PC-3 (cell line): ENCODE data around the gene FANCC. TPM values are rescaled to one million over a fixed set of nuclear protein-coding genes. Genes with fewer than 3 reads are reported as not detected.

Experiments
- ATAC-seq: fragments of 200-7000 bp; cut with Tn5 transposase; 2 replicates; pipeline ENCODE4 v1.9.1; 2020; ENCODE audit warnings: mild to moderate bottlenecking, moderate library complexity
- BruUV-seq: library from RNA; stranded (reverse); fragments of 400-500 nt; replicated peaks from 2 replicates; lab custom pipeline; 2021; lab: Mats Ljungman, UMichigan
- CTCF ChIA-PET: fragments of 300-600 bp; sonication (Branson Sonifier 250); formaldehyde crosslinking; loops from one replicate; lab custom pipeline; 2022; ENCODE audit warnings: antibody characterized with exemption; lab: Charles Lee
- POLR2A ChIA-PET: fragments of 300-600 bp; sonication (Branson Sonifier 250); formaldehyde crosslinking; loops from one replicate; lab custom pipeline; 2022; ENCODE audit warnings: antibody characterized with exemption; ENCODE audit not compliant: unreplicated experiment; lab: Charles Lee
- DNase-seq: peaks from one replicate; pipeline ENCODE4 v3.0.0-alpha.2; 2015
- H2AFZ ChIP-seq: fragments of 300-600 bp; sonication (generic); 2 replicates; pipeline ENCODE4 v1.6.0; 2016; ENCODE audit warnings: antibody characterized with exemption, low read length
- H3F3A ChIP-seq: fragments of 300-600 bp; sonication (generic); one replicate; pipeline ENCODE4 v1.6.0; 2017; ENCODE audit warnings: antibody characterized with exemption, low read length, control low read depth, mild to moderate bottlenecking; ENCODE audit not compliant: unreplicated experiment
- H3K27ac ChIP-seq: fragments of 300-600 bp; sonication (generic); 2 replicates; pipeline ENCODE4 v1.5.1; 2016; ENCODE audit warnings: mild to moderate bottlenecking, low read length
- H3K27me3 ChIP-seq: fragments of 300-600 bp; sonication (generic); 2 replicates; pipeline ENCODE4 v1.6.1; 2016; ENCODE audit warnings: low read length, mixed read lengths
- H3K36me3 ChIP-seq: fragments of 300-600 bp; sonication (generic); 2 replicates; pipeline ENCODE4 v1.6.1; 2016; ENCODE audit warnings: low read depth, mixed run types, low read length, mixed read lengths
- H3K4me1 ChIP-seq: fragments of 300-600 bp; sonication (generic); 2 replicates; pipeline ENCODE4 v1.5.1; 2016; ENCODE audit warnings: low read length; ENCODE audit not compliant: insufficient read depth
- H3K4me2 ChIP-seq: fragments of 300-600 bp; sonication (generic); 2 replicates; pipeline ENCODE4 v1.6.0; 2016; ENCODE audit warnings: low read length
- H3K4me3 ChIP-seq: fragments of 300-600 bp; sonication (generic); 2 replicates; pipeline ENCODE4 v1.5.1; 2016; ENCODE audit warnings: mild to moderate bottlenecking, low read length, mixed read lengths
- H3K79me2 ChIP-seq: fragments of 300-600 bp; sonication (generic); 2 replicates; pipeline ENCODE4 v1.6.1; 2017; ENCODE audit warnings: low read length, mixed read lengths
- H3K9ac ChIP-seq: fragments of 300-600 bp; sonication (generic); 2 replicates; pipeline ENCODE4 v1.6.0; 2016; ENCODE audit warnings: mild to moderate bottlenecking, low read length
- H3K9me2 ChIP-seq: fragments of 300-600 bp; sonication (generic); replicated peaks from 2 replicates; pipeline ENCODE4 v1.6.1; 2016; ENCODE audit warnings: mixed run types, low read length, mixed read lengths
- H3K9me3 ChIP-seq: fragments of 300-600 bp; sonication (generic); 2 replicates; pipeline ENCODE4 v1.6.1; 2016; ENCODE audit warnings: low read length, mixed read lengths
- H4K20me1 ChIP-seq: fragments of 300-600 bp; sonication (generic); 2 replicates; pipeline ENCODE4 v1.6.1; 2016; ENCODE audit warnings: low read length, mixed read lengths
- CTCF ChIP-seq: fragments of 300-600 bp; sonication (generic); conservative IDR thresholded peaks from 2 replicates; pipeline ENCODE4 v1.5.1; 2017; ENCODE audit warnings: antibody characterized with exemption, low read depth, mild to moderate bottlenecking, low read length
- EZH2 ChIP-seq: fragments of 300-600 bp; sonication (generic); IDR thresholded peaks from one replicate; pipeline ENCODE4 v1.6.1; 2017; ENCODE audit warnings: antibody characterized with exemption, mild to moderate bottlenecking, low read length; ENCODE audit not compliant: unreplicated experiment
- EZH2phosphoT487 ChIP-seq: fragments of 300-600 bp; sonication (generic); IDR thresholded peaks from 2 replicates; pipeline ENCODE4 v1.6.1; 2018; ENCODE audit warnings: mild to moderate bottlenecking, antibody characterized with exemption, low read length, borderline replicate concordance
- intact Hi-C: fragments of 100-400 bp; cut with micrococcal nuclease; formaldehyde crosslinking; loops from 2 replicates; pipeline ENCODE4 v1.9.0; 2023
- total RNA-seq: library from RNA; depleted of rRNA; stranded (reverse); fragments of >200 nt; gene quantifications from 2 replicates; pipeline ENCODE4 v1.2.3, GENCODE V29; 2014

Gene FANCC
- total RNA-seq, 1 experiment from 2014 or later = 6.9 TPM

GRCh38 chr9:95350266-95350665 lies 32.8 kb upstream of the FANCC start:
- Histone ChIP-seq H3K4me2 (no peak overlapping the region), H3F3A (no peaks in the 10 kb centered on the region), H3K27ac (no peak overlapping the region), H3K9me2 (no peaks in the 10 kb centered on the region), H3K79me2 (no peaks in the 10 kb centered on the region), H3K4me1 (no peaks in the 10 kb centered on the region), H3K36me3 (no peaks in the 10 kb centered on the region), H3K4me3 (no peak overlapping the region), H3K27me3 (no peaks in the 10 kb centered on the region), H2AFZ (no peak overlapping the region), H4K20me1 (no peaks in the 10 kb centered on the region), H3K9me3 (no peaks in the 10 kb centered on the region), H3K9ac (no peak overlapping the region)
- ChIA-PET CTCF (no interaction called here), POLR2A (no interaction called here)
- DNase-seq (no peak), ATAC-seq (no peak)
- intact Hi-C loops = no loop called here
- no peak for TF ChIP-seq EZH2phosphoT487
- no peak for TF ChIP-seq CTCF
- no peak for TF ChIP-seq EZH2
- no TSS peak for BruUV-seq

GRCh38 chr9:95349091-95350038 lies 31.9 kb upstream of the FANCC start:
- no peak overlapping the region for H3K4me3 ChIP-seq
- no peaks in the 10 kb centered on the region for H3K36me3 ChIP-seq
- no peaks in the 10 kb centered on the region for H3K27me3 ChIP-seq
- H3K9ac ChIP-seq = no peak overlapping the region
- no TSS peak for BruUV-seq
- ATAC-seq (no peak), DNase-seq (no peak)
- H3K79me2 ChIP-seq = no peaks in the 10 kb centered on the region
- ChIA-PET CTCF (no interaction called here), POLR2A (no interaction called here)
- H2AFZ ChIP-seq = no peak overlapping the region
- H3K4me1 ChIP-seq = no peaks in the 10 kb centered on the region
- no peaks in the 10 kb centered on the region for H3K9me2 ChIP-seq
- intact Hi-C loops = no loop called here
- no peak overlapping the region for H3K27ac ChIP-seq
- H3K9me3 ChIP-seq = no peaks in the 10 kb centered on the region
- no peaks in the 10 kb centered on the region for H4K20me1 ChIP-seq
- H3F3A ChIP-seq = no peaks in the 10 kb centered on the region
- TF ChIP-seq EZH2 (no peak), EZH2phosphoT487 (no peak)
- no peak overlapping the region for H3K4me2 ChIP-seq

- Histone ChIP-seq H3K36me3 (no peaks in the 10 kb centered on the region), H3K4me1 (no peaks in the 10 kb centered on the region), H3F3A (no peaks in the 10 kb centered on the region), H3K9ac (no peak overlapping the region), H2AFZ (no peak overlapping the region), H3K79me2 (no peaks in the 10 kb centered on the region), H3K27me3 (no peaks in the 10 kb centered on the region), H3K4me2 (no peak overlapping the region), H4K20me1 (no peaks in the 10 kb centered on the region), H3K9me2 (no peaks in the 10 kb centered on the region), H3K4me3 (no peak overlapping the region), H3K27ac (no peak overlapping the region), H3K9me3 (no peaks in the 10 kb centered on the region)
- BruUV-seq = no TSS peak
- CTCF ChIA-PET = no interaction called here
- no peak for DNase-seq
- ATAC-seq = no peak
- intact Hi-C loops = no loop called here
- TF ChIP-seq EZH2phosphoT487 (no peak), EZH2 (no peak), CTCF (no peak)
- POLR2A ChIA-PET = no interaction called here
Observed at GRCh38 chr9:95346021-95346420, 28.5 kb upstream of the FANCC start.
